Urothelium cell line (cell line): ENCODE results near the gene TPCN1.
A peak's percentile ranks its signal among the peaks of the same experiment; 100 is the strongest.

ENCODE experiments used
- DNase-seq: peaks from one replicate; pipeline ENCODE4 v3.0.0; 2011; ENCODE audit warnings: low spot score, mixed read lengths
- FAIRE-seq: peaks from 2 replicates; lab custom pipeline; 2011; peaks lifted over from hg19 to GRCh38; lab: Jason Lieb, UNC

TPCN1 gene

GRCh38 chr12:113221181-113221996, at the start of gene TPCN1:
Gene TPCN1 (plus strand): TSS chr12:113221464. CDS start chr12:113226853, 5,389 bp downstream.
- FAIRE-seq = no peak
- peak; percentile 98 for DNase-seq

DNA sequence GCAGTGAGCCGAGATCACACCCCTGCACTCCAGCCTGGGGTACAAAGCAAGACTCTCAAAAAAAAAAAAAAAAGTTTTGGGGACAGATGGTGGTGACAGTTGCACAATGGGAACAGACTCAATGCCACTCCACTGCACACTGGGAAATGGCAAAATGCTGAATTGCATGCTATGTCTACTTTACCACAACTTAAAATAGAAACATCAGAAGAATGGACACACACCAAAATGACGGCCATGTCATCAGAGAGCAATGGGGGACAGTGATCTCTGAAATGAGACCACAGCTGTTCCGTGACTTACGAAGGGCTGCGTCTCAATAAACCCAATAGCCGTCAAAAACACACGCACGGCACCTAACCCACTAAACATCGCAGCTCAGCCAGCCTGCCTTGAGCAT, 49.7 kb upstream of the TPCN1 start:
- FAIRE-seq (no peak), DNase-seq (no peak)

- FAIRE-seq = no peak
- DNase-seq = no peak
Observed at GRCh38 chr12:113172185-113172584, 49.1 kb upstream of the TPCN1 start.

DNA sequence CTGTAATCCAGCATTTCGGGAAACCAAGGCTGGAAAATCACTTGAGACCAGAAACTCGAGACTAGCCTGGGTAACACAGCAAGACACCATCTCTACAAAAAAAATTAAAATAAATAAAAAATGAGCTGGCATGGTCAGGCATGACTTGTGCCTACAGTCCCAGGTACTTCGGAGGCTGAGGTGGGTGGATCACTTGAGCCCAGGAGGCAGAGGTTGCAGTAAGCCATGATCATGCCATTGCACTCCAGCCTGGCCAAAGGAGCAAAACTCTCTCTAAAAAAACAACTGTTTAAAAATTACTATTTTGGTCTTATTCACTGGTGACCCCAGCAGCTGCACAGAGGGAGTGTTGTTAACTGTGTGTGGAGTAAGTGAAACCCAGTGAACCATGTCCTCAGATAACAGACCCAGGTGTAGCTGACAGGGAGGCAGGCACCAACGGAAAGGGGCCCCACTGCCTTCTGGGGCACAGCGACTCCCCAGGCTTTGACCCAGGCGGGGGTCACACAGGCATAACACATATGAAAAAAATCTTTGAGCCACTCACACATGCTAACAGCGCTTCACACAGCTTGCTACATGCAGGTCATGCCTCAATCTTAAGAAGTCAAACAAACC, 48.1 kb upstream of the TPCN1 start:
- no peak for FAIRE-seq
- DNase-seq = no peak

DNA sequence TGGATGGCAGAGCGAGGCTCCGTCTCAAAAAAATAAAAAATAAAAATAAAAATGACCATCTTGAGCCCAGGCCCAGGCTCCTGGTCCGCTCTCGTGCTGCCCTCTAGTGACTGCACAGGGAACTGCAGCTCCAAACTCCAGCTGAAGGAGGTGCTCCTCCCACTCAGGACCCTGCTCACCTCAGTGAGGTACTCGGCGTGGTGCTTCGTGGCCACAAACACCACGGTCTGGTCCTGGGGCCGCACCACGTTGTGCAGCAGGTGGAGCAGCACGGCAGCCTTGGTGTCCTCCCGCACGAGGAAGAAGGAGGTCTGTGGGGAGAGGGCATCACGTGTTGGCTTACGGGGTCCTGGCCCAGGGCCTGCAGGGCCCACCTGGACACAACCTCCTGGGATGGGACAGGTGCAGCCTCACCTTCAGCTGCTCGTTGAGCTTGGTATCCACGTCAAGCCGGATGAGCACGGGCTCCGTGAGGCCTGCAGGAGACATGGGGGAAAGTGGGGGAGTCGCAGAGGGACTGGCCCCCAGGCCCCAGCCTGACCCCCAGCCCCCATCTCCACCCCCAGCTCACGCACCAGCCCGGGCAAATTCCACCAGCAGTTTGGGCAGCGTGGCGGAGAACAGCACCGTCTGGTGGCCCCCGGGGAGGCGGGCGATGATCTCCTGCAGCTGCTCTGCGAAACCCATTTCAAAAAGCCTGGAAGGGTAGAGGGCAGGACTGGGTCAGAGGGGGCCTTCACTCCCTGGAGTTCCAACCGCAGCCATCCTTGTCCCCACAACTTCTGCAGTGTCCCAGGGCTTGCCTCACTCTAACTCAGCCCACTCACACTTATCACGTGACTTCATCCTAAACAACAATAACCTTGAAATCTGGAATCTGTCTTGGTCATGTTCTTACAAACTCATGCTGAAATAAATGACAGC, 46.5 kb upstream of the TPCN1 start:
- peak; percentile 82 for DNase-seq
- peak; percentile 23 for FAIRE-seq

GRCh38 chr12:113179023-113179422, 42.2 kb upstream of the TPCN1 start:
- DNase-seq (no peak), FAIRE-seq (no peak)

- FAIRE-seq = no peak
- no peak for DNase-seq
Observed at GRCh38 chr12:113180333-113180732, 40.9 kb upstream of the TPCN1 start.

GRCh38 chr12:113181975-113182374, 39.3 kb upstream of the TPCN1 start:
- FAIRE-seq (no peak), DNase-seq (no peak)

DNA sequence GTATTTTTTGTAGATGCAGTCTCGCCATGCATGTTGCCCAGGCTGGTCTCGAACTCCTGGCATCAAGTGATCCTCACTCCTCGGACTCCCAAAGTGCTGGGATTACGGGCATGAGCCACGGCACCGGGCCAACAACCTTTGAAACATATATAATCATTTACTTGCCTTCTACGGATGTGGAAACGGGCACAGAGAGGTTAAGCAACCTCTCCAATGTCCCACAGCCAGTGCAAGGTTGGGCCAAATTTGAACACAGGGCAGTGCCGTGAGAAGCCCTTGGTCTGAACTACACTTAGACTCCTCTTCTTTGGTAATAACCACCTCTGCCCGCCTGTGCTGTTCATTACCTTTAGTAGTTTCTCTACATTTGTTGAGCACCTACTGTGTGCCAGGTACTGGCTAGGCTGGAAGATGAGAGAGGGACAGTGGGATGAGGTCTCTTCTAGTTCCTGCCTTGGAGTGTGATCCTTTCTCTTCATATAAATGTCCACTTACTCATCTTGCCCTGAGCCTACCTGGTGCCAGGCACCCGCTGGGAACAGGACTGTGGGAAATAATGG, 38.2 kb upstream of the TPCN1 start:
- DNase-seq = no peak
- FAIRE-seq = no peak

GRCh38 chr12:113184098-113184899, 37.0 kb upstream of the TPCN1 start:
- DNase-seq (peak; percentile 41), FAIRE-seq (no peak)

- FAIRE-seq (no peak), DNase-seq (peak; percentile 94)
Observed at GRCh38 chr12:113184900-113185179, 36.4 kb upstream of the TPCN1 start.

DNA sequence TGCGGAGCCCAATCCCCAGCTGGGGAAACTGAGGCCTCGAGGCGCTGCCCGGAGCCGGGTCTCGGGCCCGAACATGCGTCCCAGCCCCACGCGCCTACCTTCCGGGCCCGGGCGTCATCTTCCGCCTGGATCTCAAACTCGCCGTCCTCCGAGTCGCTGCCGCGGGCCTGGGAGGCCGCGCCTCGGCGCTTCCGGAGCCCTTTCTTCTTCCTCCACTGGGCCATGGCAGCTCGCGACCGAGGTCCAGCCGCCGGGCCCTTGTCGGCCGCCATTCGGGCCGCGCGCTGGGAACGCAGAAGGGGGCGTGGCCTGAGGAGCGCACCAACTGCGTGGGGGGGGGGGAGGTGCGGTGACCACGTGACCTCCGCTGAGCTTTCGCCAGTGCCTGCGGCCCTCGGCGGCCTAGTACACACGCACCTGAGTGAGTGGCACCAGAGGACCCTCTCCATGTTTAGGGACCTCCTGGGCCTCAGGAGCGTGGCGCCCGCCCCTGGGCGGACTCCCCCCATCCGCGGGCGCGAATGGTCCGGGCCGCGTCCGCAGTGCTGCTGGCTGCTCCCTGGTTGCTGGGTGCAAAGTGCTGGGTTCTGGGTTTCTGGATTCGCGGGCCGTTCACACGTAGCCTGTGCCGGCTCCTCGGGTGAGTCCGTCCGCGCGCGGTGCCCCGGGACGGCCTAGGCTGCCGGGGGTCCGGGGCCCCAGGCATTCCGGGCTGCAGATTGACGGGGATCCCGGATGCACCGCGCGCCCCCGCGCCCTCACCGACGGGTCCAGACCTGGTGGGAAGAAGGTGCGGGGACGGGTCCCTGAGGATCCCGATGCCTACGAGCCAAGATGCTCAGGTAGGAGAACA, 35.9 kb upstream of the TPCN1 start, which contains the start of the genes DDX54 and RITA1:
Gene DDX54 (minus strand): TSS at position 299 of the 853 bp plus-strand sequence. CDS start 27 bp downstream, at position 272.
Gene RITA1 (plus strand): TSS at position 542 of the 853 bp plus-strand sequence. CDS start 1,026 bp downstream, outside the sequence.
- DNase-seq (peak; percentile 79), FAIRE-seq (peak; percentile 65)

- DNase-seq = no peak
- FAIRE-seq = no peak
Observed at GRCh38 chr12:113186033-113186365, 35.3 kb upstream of the TPCN1 start.

- FAIRE-seq = no peak
Observed at GRCh38 chr12:113186666-113187325, 34.5 kb upstream of the TPCN1 start.

DNA sequence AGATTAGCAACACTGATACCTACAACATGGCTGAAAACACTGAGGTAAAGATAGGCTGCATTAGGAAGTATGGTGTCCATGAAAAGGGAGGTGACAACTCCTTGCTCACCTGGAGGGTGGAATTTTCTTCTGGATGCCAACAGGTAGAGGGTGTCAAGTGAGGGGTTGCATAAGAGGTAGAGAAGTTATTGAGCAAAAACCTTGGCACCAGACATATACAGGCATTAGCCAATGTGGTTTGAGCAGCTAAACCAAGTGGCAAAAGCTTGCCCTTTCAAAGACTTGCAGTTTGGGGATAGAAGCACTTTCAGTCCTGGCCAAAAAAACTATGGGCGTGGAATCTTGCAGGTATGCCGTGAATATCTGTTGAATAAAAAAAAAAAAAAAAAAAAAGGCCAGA, 31.9 kb upstream of the TPCN1 start:
- no peak for FAIRE-seq
- no peak for DNase-seq

More at GRCh38 chr12:113186666-113187325, 34.5 kb upstream of the TPCN1 start:
- no peak for DNase-seq

- no peak for FAIRE-seq
- DNase-seq = peak; percentile 30
Observed at GRCh38 chr12:113190761-113191160, 30.5 kb upstream of the TPCN1 start.

GRCh38 chr12:113191227-113191626, 30.0 kb upstream of the TPCN1 start:
- FAIRE-seq (no peak), DNase-seq (no peak)

- DNase-seq = peak; percentile 52
- no peak for FAIRE-seq
Observed at GRCh38 chr12:113194971-113195391, 26.3 kb upstream of the TPCN1 start.

DNA sequence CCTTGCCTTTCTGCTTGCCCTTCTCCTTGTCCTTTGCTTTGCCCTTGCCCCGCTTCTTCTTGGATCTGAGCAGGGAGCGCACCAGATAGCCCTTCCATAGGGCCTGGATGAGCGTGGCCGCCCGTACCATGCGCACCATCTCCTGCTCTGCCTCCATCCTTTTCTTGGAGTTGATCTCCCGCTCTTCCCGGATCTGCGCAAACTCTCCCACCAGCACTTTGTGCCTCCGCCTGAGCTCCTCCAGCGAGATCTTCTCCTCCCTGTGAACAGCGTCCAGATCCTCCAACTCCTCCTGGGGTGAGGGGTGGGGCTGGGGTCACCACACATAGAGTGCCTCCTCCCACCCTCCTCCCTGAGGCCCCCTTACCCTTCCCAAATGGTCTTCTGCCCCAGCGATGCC, 25.7 kb upstream of the TPCN1 start:
- no peak for FAIRE-seq
- DNase-seq = no peak
